Mesodermal cell (in vitro differentiated cells): ENCODE results near the gene CFAP251.

Experiments
- H3K27ac ChIP-seq: 2 replicates; pipeline ENCODE4 v1.7.0; 2013; ENCODE audit warnings: mild to moderate bottlenecking, low read depth, low read length, moderate library complexity; ENCODE audit not compliant: severe bottlenecking
- H3K36me3 ChIP-seq: 2 replicates; pipeline ENCODE4 v1.7.1; 2013; ENCODE audit warnings: mild to moderate bottlenecking, low read length, moderate library complexity; ENCODE audit not compliant: control insufficient read depth, insufficient read depth
- H3K4me1 ChIP-seq: one replicate; pipeline ENCODE4 v1.7.1; 2013; ENCODE audit warnings: mild to moderate bottlenecking, low read length; ENCODE audit not compliant: insufficient read depth, control insufficient read depth, poor library complexity, severe bottlenecking
- H3K4me3 ChIP-seq: 2 replicates; pipeline ENCODE4 v1.7.0; 2013; ENCODE audit warnings: low read length, control low read depth, mild to moderate bottlenecking; ENCODE audit not compliant: insufficient read depth, poor library complexity, severe bottlenecking; ENCODE audit errors: extremely low read depth
- H3K9me3 ChIP-seq: 2 replicates; pipeline ENCODE4 v1.7.1; 2013; ENCODE audit warnings: mild to moderate bottlenecking, low read length, moderate library complexity; ENCODE audit not compliant: control insufficient read depth
- WGBS, 2 experiments: methylation state at CpG; one replicate each; pipeline ENCODE4 v1.1.5; 2013; ENCODE audit warnings: missing lambda C conversion rate in 2 of 2; ENCODE audit not compliant: insufficient coverage in 2 of 2; 5-methylcytosine and 5-hydroxymethylcytosine counted together

CFAP251 gene

DNA sequence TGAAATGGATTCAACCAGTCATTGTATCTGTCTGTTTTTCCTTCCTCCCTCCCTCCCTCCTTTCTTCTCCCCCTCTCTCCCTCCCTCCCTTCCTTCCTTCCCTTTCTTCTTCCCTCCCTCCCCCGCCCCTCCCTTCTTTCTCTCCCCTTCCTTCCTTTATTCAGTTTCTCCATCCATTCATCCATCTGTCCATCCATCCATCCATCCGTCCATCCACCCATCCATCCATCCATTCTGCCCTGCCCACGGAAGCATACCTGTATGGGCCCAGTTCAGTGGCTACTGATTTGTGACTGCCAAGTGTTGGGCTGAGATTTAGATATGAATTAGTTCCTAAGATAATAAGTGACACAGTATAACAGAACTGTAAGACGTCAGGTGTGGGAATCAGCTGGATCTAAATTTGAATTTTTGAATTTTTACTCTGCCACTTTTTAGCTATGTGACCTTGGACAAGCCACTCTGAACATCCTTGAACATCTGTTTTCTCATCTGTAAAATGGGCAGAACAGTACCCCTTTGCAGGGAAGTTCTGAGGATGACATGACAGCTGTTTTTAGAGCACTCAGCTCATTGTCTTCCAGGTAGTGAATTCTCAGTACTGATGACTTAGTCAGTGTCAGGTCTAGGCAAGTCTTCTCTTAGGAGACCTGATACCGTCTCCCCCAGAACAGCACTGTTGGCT lies 42.9 kb downstream of the CFAP251 start:
- H3K27ac ChIP-seq = no peak overlapping the region
- WGBS, 2 experiments = 80 to 100% methylated on average over 1 to 2 of the region's 5 CpGs
- no peaks in the 10 kb centered on the region for H3K9me3 ChIP-seq
- peaks cover 4% of the 10 kb centered on the region for H3K4me1 ChIP-seq
- no peak overlapping the region for H3K4me3 ChIP-seq
- H3K36me3 ChIP-seq = no peaks in the 10 kb centered on the region

DNA sequence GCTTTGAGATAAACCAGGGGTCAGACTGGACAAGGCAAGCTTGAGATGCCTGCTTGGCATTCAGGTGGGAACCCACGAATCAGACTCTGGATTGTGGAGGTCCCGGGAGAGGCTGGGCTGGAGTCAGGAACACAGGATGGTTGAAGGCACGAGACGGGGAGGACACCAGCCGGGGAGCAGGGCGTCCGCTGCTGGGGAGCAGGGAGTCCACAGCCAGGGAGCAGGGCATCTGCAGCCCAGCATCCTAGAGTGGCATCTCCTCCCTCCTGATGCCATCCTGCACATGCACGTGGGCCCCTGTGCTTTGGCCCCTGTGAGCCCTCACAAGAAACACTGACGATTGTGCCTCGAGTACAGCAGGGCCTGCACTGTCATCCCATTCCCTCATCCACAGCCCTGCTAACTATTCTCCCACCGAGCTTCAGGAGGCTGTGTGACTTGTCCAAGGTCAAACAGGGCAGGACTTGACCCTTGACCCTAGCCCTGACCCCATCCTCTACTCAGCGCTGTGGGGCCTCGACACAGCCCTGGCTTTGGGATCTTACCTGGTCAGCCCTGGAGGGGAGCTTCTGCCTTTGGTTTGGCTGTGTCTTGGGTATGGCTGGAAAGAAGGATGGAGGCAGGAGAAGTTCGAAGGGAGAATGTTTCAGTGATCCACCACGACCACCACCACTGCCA lies 45.1 kb downstream of the CFAP251 start:
- peaks cover 4% of the 10 kb centered on the region for H3K4me1 ChIP-seq

DNA sequence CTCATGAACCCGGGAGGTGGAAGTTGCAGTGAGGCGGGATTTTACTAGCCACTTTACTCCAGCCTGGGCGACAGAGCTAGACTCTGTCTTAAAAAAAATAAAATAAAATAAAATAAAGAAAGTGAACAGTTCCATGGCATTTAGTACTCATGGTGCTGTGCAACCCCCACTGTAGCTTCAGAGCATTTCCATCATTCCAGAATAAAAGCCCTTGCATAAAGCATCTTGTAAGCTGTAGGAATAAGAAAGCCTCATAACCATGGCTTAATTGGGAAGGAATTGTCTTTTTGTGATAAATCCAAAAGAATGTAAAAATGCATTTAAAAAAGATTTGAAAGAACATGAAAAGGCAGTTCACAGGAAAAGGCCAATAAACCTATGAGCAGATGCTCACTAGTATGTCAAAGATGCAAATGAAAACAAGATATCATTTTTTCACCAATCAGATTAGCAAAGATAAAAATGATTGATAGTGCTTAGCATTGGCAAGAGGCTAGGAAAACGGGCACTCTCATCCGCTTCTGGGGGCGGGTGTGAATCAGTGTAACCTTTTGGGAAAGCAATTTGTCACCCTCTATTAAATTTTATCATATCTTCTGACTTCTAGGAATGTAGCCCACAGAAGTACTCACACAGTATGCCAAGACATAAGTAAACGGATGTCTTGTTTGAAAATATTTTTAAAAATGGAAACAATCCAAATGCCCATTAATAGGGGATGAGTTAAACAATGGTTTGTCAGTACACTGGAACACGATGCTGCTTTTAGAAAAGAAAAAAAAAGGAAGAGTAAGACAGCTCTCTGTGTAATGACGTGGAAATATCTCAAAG lies 46.6 kb downstream of the CFAP251 start:
- 84% methylated on average over 2 to 3 of the region's 9 CpGs for WGBS, 2 experiments
- Histone ChIP-seq H3K4me1 (peaks cover 4% of the 10 kb centered on the region), H3K27ac (no peak overlapping the region), H3K36me3 (no peaks in the 10 kb centered on the region), H3K4me3 (no peak overlapping the region), H3K9me3 (no peaks in the 10 kb centered on the region)

More for the DNA sequence above, 45.1 kb downstream of the CFAP251 start:
- 89 to 93% methylated on average over 10 to 11 of the region's 15 CpGs for WGBS, 2 experiments
- Histone ChIP-seq H3K4me3 (no peak overlapping the region), H3K36me3 (no peaks in the 10 kb centered on the region), H3K27ac (no peak overlapping the region), H3K9me3 (no peaks in the 10 kb centered on the region)

DNA sequence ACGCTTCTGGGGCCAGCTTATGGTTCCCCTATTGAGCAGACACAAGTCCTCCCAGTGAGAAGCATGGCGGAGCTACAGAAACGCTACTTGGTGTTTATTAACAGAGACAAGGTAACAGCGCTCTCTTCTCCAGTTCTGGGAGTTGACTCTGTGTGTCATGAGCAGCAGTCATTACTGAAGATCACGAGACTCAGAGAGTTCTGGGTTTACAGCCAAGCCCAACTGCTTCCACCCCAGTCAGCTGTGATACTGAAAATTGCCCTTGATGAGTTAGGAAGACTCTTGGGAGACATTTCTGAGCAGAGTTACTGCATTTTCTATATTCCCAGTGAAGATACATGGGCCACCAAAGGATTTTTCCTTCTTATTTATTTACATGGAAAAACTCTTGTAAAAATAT lies 48.6 kb downstream of the CFAP251 start:
- H3K27ac ChIP-seq = no peak overlapping the region
- H3K9me3 ChIP-seq = no peaks in the 10 kb centered on the region
- WGBS, 2 experiments = 96 to 100% methylated on average over 4 to 5 of the region's 5 CpGs
- no peaks in the 10 kb centered on the region for H3K4me1 ChIP-seq
- H3K4me3 ChIP-seq = no peak overlapping the region
- no peaks in the 10 kb centered on the region for H3K36me3 ChIP-seq

DNA sequence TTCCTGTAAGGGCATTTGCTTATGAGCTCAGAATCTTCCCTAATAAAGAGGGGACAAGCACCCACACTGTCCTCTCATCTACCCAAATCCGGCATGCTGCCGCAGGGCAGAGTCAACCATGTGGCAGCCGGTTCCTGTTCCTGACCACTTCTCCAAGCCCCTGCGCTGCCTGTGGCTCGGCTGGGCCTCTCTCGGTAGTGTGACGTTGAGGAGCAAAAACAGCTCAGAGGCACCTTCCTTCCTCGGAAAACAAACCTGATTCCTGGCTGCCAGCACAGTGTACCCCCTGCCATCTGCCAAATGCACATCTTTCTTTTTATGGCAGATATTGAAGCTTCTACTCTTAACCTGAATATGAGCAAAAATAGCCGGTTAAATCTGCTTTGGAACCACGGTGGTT lies 50.5 kb downstream of the CFAP251 start:
- Histone ChIP-seq H3K4me3 (no peak overlapping the region), H3K27ac (no peak overlapping the region), H3K36me3 (no peaks in the 10 kb centered on the region), H3K4me1 (no peaks in the 10 kb centered on the region), H3K9me3 (no peaks in the 10 kb centered on the region)
- WGBS, 2 experiments = 89 to 95% methylated on average over 9 of the region's 10 CpGs

DNA sequence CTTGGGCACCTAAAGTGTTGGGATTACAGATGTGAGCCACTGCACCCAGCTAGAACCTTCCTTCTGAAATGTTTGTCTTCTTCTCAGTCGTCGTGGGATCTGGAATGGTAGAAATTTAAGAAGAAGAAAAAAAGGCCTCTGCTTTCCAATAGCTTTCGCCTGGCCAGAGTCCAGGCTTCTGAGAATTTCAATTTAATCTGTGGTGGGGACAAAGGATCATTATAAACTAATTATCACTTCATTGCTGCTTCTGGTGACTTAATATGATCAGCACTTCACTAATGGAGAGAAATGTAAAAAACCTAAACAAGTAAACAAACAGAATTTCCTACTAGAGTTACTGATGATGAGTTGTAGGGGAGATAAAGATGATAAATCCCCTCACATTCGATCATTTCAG lies 51.3 kb downstream of the CFAP251 start:
- H3K27ac ChIP-seq = no peak overlapping the region

DNA sequence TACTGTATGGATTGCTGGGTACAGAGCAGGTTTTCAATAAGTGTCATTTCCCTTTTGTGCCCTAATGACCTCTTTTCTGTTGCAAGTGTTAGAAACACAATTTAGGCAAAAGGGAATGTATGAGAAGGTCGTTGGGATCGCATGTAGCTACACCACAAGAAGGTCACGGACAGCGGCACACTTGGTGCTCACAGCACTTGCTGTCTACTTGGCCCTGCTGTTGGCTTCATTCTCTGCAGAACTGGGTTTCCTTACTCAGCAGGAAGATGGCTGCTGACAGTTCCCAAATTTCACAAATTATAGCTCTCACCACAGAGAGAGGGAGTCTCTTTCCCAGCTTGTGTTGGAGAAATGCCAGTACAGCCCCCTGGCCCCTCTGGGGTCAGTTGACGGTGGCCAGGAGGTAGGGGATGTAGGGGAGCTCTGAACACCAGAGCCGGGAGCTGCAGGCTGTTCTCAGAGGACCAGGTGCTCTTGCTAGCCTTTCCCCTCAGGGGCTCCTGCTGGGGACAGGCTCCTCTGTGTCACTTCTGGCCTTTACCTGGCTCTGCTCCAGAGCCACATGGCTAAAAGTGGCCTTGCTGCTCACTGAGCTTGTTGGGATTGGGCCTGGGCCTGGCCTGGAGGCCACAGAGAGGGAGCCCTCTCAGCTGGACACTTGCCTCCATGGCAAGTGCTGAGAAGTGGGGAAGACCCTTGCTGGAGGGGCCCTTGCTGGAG lies 52.3 kb downstream of the CFAP251 start:
- no peak overlapping the region for H3K27ac ChIP-seq
- H3K36me3 ChIP-seq = no peaks in the 10 kb centered on the region
- no peaks in the 10 kb centered on the region for H3K9me3 ChIP-seq
- 90 to 94% methylated on average over 6 of the region's 6 CpGs for WGBS, 2 experiments
- H3K4me3 ChIP-seq = no peak overlapping the region
- H3K4me1 ChIP-seq = no peaks in the 10 kb centered on the region

More for the DNA sequence above, 51.3 kb downstream of the CFAP251 start:
- WGBS, 2 experiments = 100% methylated on average over 1 of the region's 4 CpGs; no CpG with 5 or more reads in 1 of the 2 experiments
- no peaks in the 10 kb centered on the region for H3K9me3 ChIP-seq
- no peaks in the 10 kb centered on the region for H3K36me3 ChIP-seq
- H3K4me1 ChIP-seq = no peaks in the 10 kb centered on the region
- H3K4me3 ChIP-seq = no peak overlapping the region

DNA sequence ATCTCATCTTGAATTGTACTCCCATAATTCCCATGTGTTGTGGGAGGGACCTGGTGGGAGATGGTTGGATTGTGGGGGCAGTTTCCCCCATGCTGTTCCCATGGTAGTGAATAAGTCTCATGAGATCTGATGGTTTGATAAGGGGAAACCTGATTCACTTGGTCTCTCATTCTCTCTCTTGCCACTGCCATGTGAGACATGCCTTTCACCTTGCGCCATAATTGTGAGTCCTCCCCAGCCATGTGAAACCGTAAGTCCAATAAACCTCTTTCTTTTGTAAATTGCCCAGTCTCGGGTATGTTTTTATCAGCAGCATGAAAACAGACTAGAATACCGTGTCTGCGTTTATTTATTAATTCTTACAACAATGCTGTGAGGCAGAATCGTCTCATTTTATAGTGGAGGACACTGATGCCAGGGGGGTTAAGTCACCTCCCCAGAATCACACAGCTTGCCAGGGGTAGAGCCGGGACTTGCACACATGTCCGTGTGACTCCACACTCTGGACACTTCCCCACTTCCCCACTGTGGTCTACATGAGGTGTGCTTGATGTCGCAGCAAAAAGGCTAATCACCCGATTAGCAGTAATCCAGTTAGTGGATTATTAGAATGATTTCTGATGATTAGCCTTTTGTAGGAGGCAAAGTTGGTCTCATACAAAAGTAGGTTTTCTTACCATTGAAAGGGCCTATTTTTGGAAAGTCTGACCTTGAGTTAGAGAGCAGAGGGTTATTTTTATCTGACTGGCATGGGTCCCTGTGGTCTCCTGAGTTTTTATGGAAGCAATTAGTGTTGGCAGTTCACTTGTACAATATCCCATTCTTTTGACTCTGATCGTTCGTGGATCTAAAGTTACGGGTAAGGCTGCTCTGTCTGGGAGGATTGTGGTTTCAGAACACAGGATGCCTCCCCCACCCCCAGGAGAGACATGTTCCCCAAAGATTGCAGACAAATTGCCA lies 55.9 kb downstream of the CFAP251 start:
- WGBS, 2 experiments = 87 to 95% methylated on average over 6 to 9 of the region's 13 CpGs
- Histone ChIP-seq H3K36me3 (no peaks in the 10 kb centered on the region), H3K4me1 (no peaks in the 10 kb centered on the region), H3K27ac (no peak overlapping the region), H3K9me3 (no peaks in the 10 kb centered on the region), H3K4me3 (no peak overlapping the region)

DNA sequence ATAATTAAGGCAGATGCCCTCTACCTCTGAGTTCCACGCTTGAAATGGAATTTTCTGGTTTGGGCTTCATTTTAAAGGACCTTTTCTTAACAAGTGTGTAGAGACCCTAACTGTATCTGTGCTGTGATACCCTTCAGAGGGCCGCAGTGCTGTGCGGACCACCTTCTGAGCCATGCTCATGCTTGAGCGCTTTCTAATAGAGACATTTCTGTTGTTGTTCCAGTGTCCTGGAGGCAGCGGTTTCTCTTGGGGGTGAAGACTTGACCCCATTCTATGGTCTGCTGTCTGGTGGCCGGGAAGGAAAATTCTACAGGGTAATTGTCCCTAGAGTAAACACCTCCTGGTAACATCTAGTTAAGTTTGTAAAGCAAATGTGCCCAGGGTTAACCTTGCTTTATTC lies 56.6 kb downstream of the CFAP251 start:
- Histone ChIP-seq H3K4me1 (no peaks in the 10 kb centered on the region), H3K27ac (no peak overlapping the region), H3K4me3 (no peak overlapping the region), H3K9me3 (no peaks in the 10 kb centered on the region), H3K36me3 (no peaks in the 10 kb centered on the region)
- WGBS, 2 experiments = 94 to 97% methylated on average over 5 to 6 of the region's 6 CpGs
